Measurements from ENCODE around the gene LCN9.
"Not testable (repeated sequence)": the region's sequence is repeated elsewhere in the genome, so short reads cannot be mapped to it uniquely, and the experiment has no call there.

Gene LCN9

GRCh38 chr9:135664801-135665794 is 2.0 kb downstream of the LCN9 start:
- Histone ChIP-seq H3K27ac (ENCODE audit: low read depth, low read length) (no peak overlapping the region), H3K9me3 (ENCODE audit: control insufficient read depth, insufficient read depth, low read depth, low read length) (peaks cover 19% of the 10 kb centered on the region), H3K27me3 (ENCODE audit: control insufficient read depth, insufficient read depth, low read length) (no peaks in the 10 kb centered on the region; the same call in 1 of the 2 replicates), H3K9ac (ENCODE audit: low read length) (no peak overlapping the region), H3K4me1 (ENCODE audit: control insufficient read depth, insufficient read depth, low read length) (peaks cover 4% of the 10 kb centered on the region; the same call in 1 of the 2 replicates), H3K36me3 (ENCODE audit: control insufficient read depth, insufficient read depth, low read length) (no peaks in the 10 kb centered on the region), H3K4me3 (ENCODE audit: low read depth, low read length) (no peak overlapping the region)

- Histone ChIP-seq H3K9ac (ENCODE audit: low read length) (no peak overlapping the region), H3K9me3 (ENCODE audit: control insufficient read depth, insufficient read depth, low read depth, low read length) (peaks cover 19% of the 10 kb centered on the region), H3K4me3 (ENCODE audit: low read depth, low read length) (no peak overlapping the region), H3K4me1 (ENCODE audit: control insufficient read depth, insufficient read depth, low read length) (peaks cover 4% of the 10 kb centered on the region; the same call in 1 of the 2 replicates), H3K27ac (ENCODE audit: low read depth, low read length) (no peak overlapping the region), H3K36me3 (ENCODE audit: control insufficient read depth, insufficient read depth, low read length) (no peaks in the 10 kb centered on the region), H3K27me3 (ENCODE audit: control insufficient read depth, insufficient read depth, low read length) (no peaks in the 10 kb centered on the region; the same call in 1 of the 2 replicates)
These were observed 2.7 kb downstream of the LCN9 start for GRCh38 chr9:135665795-135666189.

DNA sequence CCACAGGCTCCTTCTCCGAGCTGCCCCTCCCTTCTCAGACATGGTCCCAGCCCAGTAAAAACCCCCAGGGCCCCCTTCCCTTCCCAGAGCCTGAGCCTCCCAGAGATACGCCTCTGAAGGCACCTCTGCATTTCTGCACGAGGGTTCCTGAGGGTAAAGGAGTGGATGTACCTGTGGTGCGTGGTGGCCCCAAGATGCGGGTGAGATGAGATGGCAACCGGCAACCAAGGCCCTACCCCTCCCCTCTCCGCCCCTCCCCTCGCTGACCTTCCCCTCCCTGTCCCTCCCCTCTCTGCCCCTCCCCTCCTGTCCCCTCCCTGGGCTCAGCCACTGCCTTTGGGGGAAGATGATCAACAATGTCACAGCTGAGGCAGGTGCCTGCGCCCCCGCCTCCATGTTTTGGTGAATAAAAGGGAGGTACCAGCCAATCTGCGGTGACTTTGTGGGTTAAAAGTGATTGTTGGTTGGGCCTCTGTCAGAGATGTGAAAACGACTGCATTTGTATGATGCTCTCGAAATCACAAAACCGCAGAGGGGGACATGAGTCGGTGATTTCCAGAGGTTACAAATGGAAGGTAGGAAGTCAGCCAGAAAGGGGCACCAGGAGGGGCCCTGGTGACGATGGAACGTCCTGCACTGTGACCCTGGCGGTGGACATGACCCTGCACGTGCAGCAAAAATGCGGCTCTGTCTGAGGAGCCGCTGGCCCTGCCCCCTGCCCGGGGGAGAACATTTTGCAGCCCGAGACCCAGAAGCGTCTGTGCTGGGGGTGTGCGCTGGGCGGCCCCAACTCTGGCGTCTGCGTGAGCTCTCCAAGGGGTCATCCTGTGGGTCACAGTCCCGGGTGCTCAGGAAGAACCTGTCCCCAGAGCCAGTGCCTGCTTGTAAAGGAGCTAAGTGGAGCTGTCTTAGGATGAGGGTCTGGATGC is 3.7 kb downstream of the LCN9 start:
- Histone ChIP-seq H3K36me3 (ENCODE audit: control insufficient read depth, insufficient read depth, low read length) (no peaks in the 10 kb centered on the region), H3K9me3 (ENCODE audit: control insufficient read depth, insufficient read depth, low read depth, low read length) (peaks cover 15% of the 10 kb centered on the region), H3K27ac (ENCODE audit: low read depth, low read length) (no peak overlapping the region), H3K4me3 (ENCODE audit: low read depth, low read length) (no peak overlapping the region), H3K4me1 (ENCODE audit: control insufficient read depth, insufficient read depth, low read length) (peaks cover 2% of the 10 kb centered on the region; the same call in 1 of the 2 replicates), H3K27me3 (ENCODE audit: control insufficient read depth, insufficient read depth, low read length) (no peaks in the 10 kb centered on the region; the same call in 1 of the 2 replicates), H3K9ac (ENCODE audit: low read length) (no peak overlapping the region)

DNA sequence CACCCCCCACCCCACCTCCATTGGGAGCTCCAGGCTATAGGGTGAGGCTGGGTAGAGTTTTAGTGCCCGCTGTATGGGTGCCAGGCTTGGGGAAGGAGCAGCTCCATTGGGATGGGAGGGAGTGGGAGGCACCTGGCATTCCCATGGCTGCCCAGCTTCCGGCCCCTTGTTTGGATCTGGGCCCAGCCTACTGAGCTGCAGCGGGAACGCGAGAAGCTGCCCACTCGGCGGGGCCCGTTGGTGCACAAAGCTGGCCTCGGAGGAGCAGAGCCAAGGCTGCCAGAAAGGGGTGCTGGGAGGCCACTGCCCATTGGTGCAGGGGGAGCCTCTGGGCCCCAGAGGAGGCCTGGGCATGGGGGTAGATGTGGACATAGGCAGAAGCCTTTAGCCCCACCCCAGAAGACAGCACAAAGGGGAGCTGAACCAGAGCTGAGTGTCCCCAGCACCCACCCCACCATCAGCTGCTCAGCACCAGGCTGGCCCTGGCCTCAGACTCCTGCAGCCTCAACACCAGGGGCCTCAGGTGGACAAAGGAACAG is 4.4 kb downstream of the LCN9 start:
- peaks cover 15% of the 10 kb centered on the region for H3K9me3 ChIP-seq (ENCODE audit: control insufficient read depth, insufficient read depth, low read depth, low read length)
- H3K36me3 ChIP-seq (ENCODE audit: control insufficient read depth, insufficient read depth, low read length) = no peaks in the 10 kb centered on the region
- H3K27ac ChIP-seq (ENCODE audit: low read depth, low read length) = no peak overlapping the region
- H3K27me3 ChIP-seq (ENCODE audit: control insufficient read depth, insufficient read depth, low read length) = no peaks in the 10 kb centered on the region; the same call in 1 of the 2 replicates
- H3K4me1 ChIP-seq (ENCODE audit: control insufficient read depth, insufficient read depth, low read length) = peaks cover 2% of the 10 kb centered on the region; the same call in 1 of the 2 replicates
- H3K9ac ChIP-seq (ENCODE audit: low read length) = no peak overlapping the region
- H3K4me3 ChIP-seq (ENCODE audit: low read depth, low read length) = no peak overlapping the region

DNA sequence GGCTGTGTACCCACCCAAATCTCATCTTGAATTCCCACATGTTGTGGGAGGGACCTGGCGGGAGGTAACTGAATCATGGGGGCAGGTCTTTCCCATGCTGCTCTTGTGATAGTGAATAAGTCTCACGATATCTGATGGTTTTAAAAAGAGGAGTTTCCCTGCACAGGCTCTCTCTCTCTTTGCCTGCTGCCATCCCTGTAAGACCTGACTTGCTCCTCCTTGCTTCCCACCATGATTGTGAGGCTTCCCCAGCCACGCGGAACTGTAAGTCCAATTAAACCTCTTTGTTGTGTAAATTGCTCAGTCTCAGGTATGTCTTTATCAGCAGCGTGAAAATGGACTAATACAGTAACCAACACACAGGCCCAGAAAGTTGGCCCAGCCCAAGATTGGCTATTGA is 5.9 kb downstream of the LCN9 start:
- not testable (repeated sequence) for H3K4me3 ChIP-seq (ENCODE audit: low read depth, low read length); H3K27me3 ChIP-seq (ENCODE audit: control insufficient read depth, insufficient read depth, low read length); H3K27ac ChIP-seq (ENCODE audit: low read depth, low read length); H3K9ac ChIP-seq (ENCODE audit: low read length); H3K36me3 ChIP-seq (ENCODE audit: control insufficient read depth, insufficient read depth, low read length); H3K4me1 ChIP-seq (ENCODE audit: control insufficient read depth, insufficient read depth, low read length)
- peaks cover 15% of the 10 kb centered on the region for H3K9me3 ChIP-seq (ENCODE audit: control insufficient read depth, insufficient read depth, low read depth, low read length)

GRCh38 chr9:135669616-135670285 is 6.6 kb downstream of the LCN9 start:
- H3K9me3 ChIP-seq (ENCODE audit: control insufficient read depth, insufficient read depth, low read depth, low read length) = peaks cover 15% of the 10 kb centered on the region
- H3K27ac ChIP-seq (ENCODE audit: low read depth, low read length) = no peak overlapping the region
- H3K36me3 ChIP-seq (ENCODE audit: control insufficient read depth, insufficient read depth, low read length) = no peaks in the 10 kb centered on the region
- no peak overlapping the region for H3K9ac ChIP-seq (ENCODE audit: low read length)
- no peak overlapping the region for H3K4me3 ChIP-seq (ENCODE audit: low read depth, low read length)
- peaks cover 2% of the 10 kb centered on the region; the same call in 1 of the 2 replicates for H3K4me1 ChIP-seq (ENCODE audit: control insufficient read depth, insufficient read depth, low read length)
- H3K27me3 ChIP-seq (ENCODE audit: control insufficient read depth, insufficient read depth, low read length) = no peaks in the 10 kb centered on the region; the same call in 1 of the 2 replicates

DNA sequence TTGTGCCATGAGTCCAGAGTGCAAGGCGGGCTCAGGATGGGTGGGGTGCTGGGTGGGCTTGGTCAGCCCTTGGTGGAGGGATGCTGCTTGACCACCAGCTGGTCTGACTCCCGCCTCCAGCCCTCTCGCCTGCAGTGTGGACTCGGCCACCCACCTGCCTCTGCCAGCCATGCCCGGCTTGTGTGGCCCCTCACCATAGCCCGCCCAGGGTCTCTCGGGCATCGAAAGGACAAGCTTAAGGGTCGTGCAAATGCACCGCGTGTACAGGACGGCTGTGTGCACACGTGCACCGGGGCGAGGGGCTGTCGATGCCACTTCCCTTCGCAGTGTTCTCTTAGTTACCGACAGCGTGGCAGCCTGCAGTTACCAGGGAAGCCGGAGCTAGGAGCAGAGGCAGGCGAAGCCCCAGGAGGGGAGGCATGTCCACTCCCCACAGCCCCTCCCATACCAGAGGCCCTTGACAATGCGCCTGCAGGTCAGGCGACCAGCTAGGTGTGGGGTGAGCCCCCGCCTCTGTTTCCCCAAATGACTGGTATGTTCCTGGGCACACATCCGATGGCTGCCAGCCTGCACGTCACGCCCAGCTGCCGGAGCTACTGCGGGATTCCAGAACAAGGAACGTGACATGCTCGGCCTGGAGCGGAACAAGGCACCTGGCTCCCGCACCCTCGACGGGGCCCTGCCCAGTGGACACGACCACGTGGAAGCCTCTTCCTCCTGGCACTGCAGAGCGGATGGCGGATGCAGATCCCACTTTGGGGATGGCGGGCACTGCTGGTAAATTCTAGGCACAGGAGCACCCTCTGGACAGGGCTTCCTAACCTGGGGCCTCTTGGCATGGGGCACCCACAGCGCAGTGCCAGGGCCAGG is 7.8 kb downstream of the LCN9 start:
- Histone ChIP-seq H3K9me3 (ENCODE audit: control insufficient read depth, insufficient read depth, low read depth, low read length) (peaks cover 15% of the 10 kb centered on the region), H3K27ac (ENCODE audit: low read depth, low read length) (no peak overlapping the region), H3K27me3 (ENCODE audit: control insufficient read depth, insufficient read depth, low read length) (no peaks in the 10 kb centered on the region; the same call in 1 of the 2 replicates), H3K4me1 (ENCODE audit: control insufficient read depth, insufficient read depth, low read length) (peaks cover 2% of the 10 kb centered on the region; the same call in 1 of the 2 replicates), H3K36me3 (ENCODE audit: control insufficient read depth, insufficient read depth, low read length) (no peaks in the 10 kb centered on the region), H3K9ac (ENCODE audit: low read length) (no peak overlapping the region), H3K4me3 (ENCODE audit: low read depth, low read length) (no peak overlapping the region)

GRCh38 chr9:135671591-135672041 is 8.5 kb downstream of the LCN9 start:
- no peak overlapping the region for H3K27ac ChIP-seq (ENCODE audit: low read depth, low read length)
- peaks cover 2% of the 10 kb centered on the region; the same call in 1 of the 2 replicates for H3K4me1 ChIP-seq (ENCODE audit: control insufficient read depth, insufficient read depth, low read length)
- H3K9ac ChIP-seq (ENCODE audit: low read length) = no peak overlapping the region
- no peaks in the 10 kb centered on the region for H3K27me3 ChIP-seq (ENCODE audit: control insufficient read depth, insufficient read depth, low read length)
- peaks cover 15% of the 10 kb centered on the region for H3K9me3 ChIP-seq (ENCODE audit: control insufficient read depth, insufficient read depth, low read depth, low read length)
- H3K36me3 ChIP-seq (ENCODE audit: control insufficient read depth, insufficient read depth, low read length) = no peaks in the 10 kb centered on the region
- H3K4me3 ChIP-seq (ENCODE audit: low read depth, low read length) = peak overlapping the region; percentile 24; the same call in 1 of the 2 replicates

DNA sequence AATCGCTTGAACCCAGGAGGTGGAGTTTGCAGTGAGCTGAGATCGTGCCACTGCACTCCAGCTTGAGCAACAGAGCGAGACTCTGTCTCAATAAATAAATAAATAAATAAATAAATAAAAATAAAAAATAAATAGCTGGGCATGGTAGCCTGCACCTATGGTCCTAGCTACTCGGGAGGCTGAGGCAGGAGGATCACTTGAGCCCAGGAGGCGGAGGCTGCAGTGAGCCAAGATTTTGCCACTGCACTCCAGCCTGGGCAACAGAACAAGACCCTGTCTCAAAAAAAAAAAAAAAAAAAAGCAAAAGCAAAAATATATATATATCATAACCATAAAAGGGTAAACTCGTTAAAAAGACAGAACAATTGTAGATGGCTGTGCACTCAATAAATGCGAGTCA is 9.7 kb downstream of the LCN9 start:
- not testable (repeated sequence) for H3K4me3 ChIP-seq (ENCODE audit: low read depth, low read length); H3K27ac ChIP-seq (ENCODE audit: low read depth, low read length); H3K9ac ChIP-seq (ENCODE audit: low read length); H3K36me3 ChIP-seq (ENCODE audit: control insufficient read depth, insufficient read depth, low read length); H3K27me3 ChIP-seq (ENCODE audit: control insufficient read depth, insufficient read depth, low read length); H3K4me1 ChIP-seq (ENCODE audit: control insufficient read depth, insufficient read depth, low read length)
- H3K9me3 ChIP-seq (ENCODE audit: control insufficient read depth, insufficient read depth, low read depth, low read length) = peaks cover 15% of the 10 kb centered on the region
